Activated effector memory CD4-positive, alpha-beta T cell treated with anti-CD3 and anti-CD28 coated beads, Interleukin-2, amount 50 U/mL, for 16 hours (primary cell): ENCODE results near the gene SLC17A1.
A peak's percentile ranks its signal among the peaks of the same experiment; 100 is the strongest.

Experiments
- DNase-seq: peaks from one replicate; pipeline ENCODE4 v3.0.0-alpha.2; 2020

The SLC17A1 gene

GRCh38 chr6:25830458-25830857, 1.4 kb downstream of the SLC17A1 start:
- DNase-seq = no peak

- DNase-seq = no peak
These were observed 2.5 kb downstream of the SLC17A1 start for GRCh38 chr6:25829375-25829774.

GRCh38 chr6:25821341-25821740, 10.5 kb downstream of the SLC17A1 start:
- DNase-seq = no peak

- DNase-seq = no peak
These were observed 15.6 kb downstream of the SLC17A1 start for GRCh38 chr6:25816252-25816651.

GRCh38 chr6:25815194-25815593, 16.7 kb downstream of the SLC17A1 start:
- DNase-seq = no peak

- no peak for DNase-seq
These were observed 27.0 kb downstream of the SLC17A1 start for GRCh38 chr6:25804804-25805203.

GRCh38 chr6:25801436-25801835, 30.4 kb downstream of the SLC17A1 start:
- DNase-seq = no peak

- DNase-seq = no peak
These were observed 37.1 kb downstream of the SLC17A1 start for GRCh38 chr6:25794784-25795183.

- DNase-seq = no peak
These were observed 37.9 kb downstream of the SLC17A1 start for GRCh38 chr6:25793970-25794369.

GRCh38 chr6:25792016-25792415, 39.8 kb downstream of the SLC17A1 start:
- DNase-seq = no peak

GRCh38 chr6:25789475-25789874, 42.4 kb downstream of the SLC17A1 start:
- no peak for DNase-seq

GRCh38 chr6:25788305-25788922, 43.4 kb downstream of the SLC17A1 start:
- DNase-seq = peak; percentile 66

GRCh38 chr6:25787428-25787827, 44.4 kb downstream of the SLC17A1 start:
- DNase-seq = no peak

GRCh38 chr6:25781134-25781533, 50.7 kb downstream of the SLC17A1 start:
- DNase-seq = no peak

- DNase-seq = no peak
These were observed 53.8 kb downstream of the SLC17A1 start for GRCh38 chr6:25777856-25778649.

- DNase-seq = no peak
These were observed 54.8 kb downstream of the SLC17A1 start for GRCh38 chr6:25777031-25777430.

GRCh38 chr6:25774120-25774715, 57.6 kb downstream of the SLC17A1 start:
- DNase-seq = no peak

GRCh38 chr6:25769983-25770382, 61.9 kb downstream of the SLC17A1 start:
- no peak for DNase-seq

- no peak for DNase-seq
These were observed 63.3 kb downstream of the SLC17A1 start for GRCh38 chr6:25768566-25768965.

GRCh38 chr6:25764611-25765010, 67.2 kb downstream of the SLC17A1 start:
- no peak for DNase-seq

- no peak for DNase-seq
These were observed 73.8 kb downstream of the SLC17A1 start for GRCh38 chr6:25757936-25758642.

GRCh38 chr6:25756382-25757363, 75.2 kb downstream of the SLC17A1 start:
- DNase-seq = no peak
